HepG2 (cell line): ENCODE results near the gene LRRC28. TPM values are rescaled to one million over a fixed set of nuclear protein-coding genes. Genes with fewer than 3 reads are reported as not detected.

Experiments
- ATF1 ChIP-seq: IDR thresholded peaks from 2 replicates; pipeline ENCODE4 v1.6.1; 2016; ENCODE audit warnings: mild to moderate bottlenecking, control low read depth
- ATF2 ChIP-seq: sonication (generic); formaldehyde crosslinking; IDR thresholded peaks from 2 replicates; pipeline ENCODE4 v1.4.0; 2020; ENCODE audit warnings: missing genetic modification reagents
- FOXC1 ChIP-seq: sonication (generic); formaldehyde crosslinking; IDR thresholded peaks from 2 replicates; pipeline ENCODE4 v1.8.0; 2022; ENCODE audit warnings: mild to moderate bottlenecking, missing genetic modification reagents, borderline replicate concordance
- FOXJ3 ChIP-seq: sonication (generic); formaldehyde crosslinking; IDR thresholded peaks from 2 replicates; pipeline ENCODE4 v1.4.0; 2020; ENCODE audit warnings: missing genetic modification reagents, mild to moderate bottlenecking, borderline replicate concordance
- KLF16 ChIP-seq, 2 experiments: sonication (generic) in 1 of 2; formaldehyde crosslinking in 1 of 2; IDR thresholded peaks; 2 replicates each; pipeline versions ENCODE4 v1.6.1 to v1.8.0; 2016 to 2023; ENCODE audit warnings: missing genetic modification reagents in 2 of 2, missing compliant biosample characterization in 1 of 2
- MED1 ChIP-seq: sonication (generic); formaldehyde crosslinking; IDR thresholded peaks from 2 replicates; pipeline ENCODE4 v1.4.0; 2020; ENCODE audit warnings: missing genetic modification reagents
- NR2F1 ChIP-seq, 2 experiments: fragments of 450-650 bp in 1 of 2; formaldehyde crosslinking in 1 of 2; IDR thresholded peaks; 2 replicates each; pipeline versions ENCODE4 v1.5.0 to v1.6.1; 2016 to 2020; ENCODE audit warnings: mild to moderate bottlenecking in 1 of 2, missing compliant biosample characterization in 1 of 2, missing genetic modification reagents in 1 of 2, moderate library complexity in 1 of 2
- PITX1 ChIP-seq: sonication (generic); formaldehyde crosslinking; IDR thresholded peaks from 2 replicates; pipeline ENCODE4 v1.5.1; 2020; ENCODE audit warnings: mild to moderate bottlenecking, missing genetic modification reagents
- PPARG ChIP-seq: conservative IDR thresholded peaks from 2 replicates; pipeline ENCODE4 v1.6.1; 2016; ENCODE audit warnings: missing biosample characterization, missing genetic modification reagents
- PRMT3 ChIP-seq: sonication (generic); formaldehyde crosslinking; IDR thresholded peaks from 2 replicates; pipeline ENCODE4 v1.8.1; 2022; ENCODE audit warnings: low read depth, mild to moderate bottlenecking, moderate library complexity, missing genetic modification reagents, borderline replicate concordance
- TCF7L2 ChIP-seq: IDR thresholded peaks from 2 replicates; pipeline ENCODE4 v1.6.1; 2011; ENCODE audit warnings: mild to moderate bottlenecking, low read depth, low read length, moderate library complexity
- TOE1 ChIP-seq: sonication (generic); formaldehyde crosslinking; IDR thresholded peaks from 2 replicates; pipeline ENCODE4 v1.4.0; 2020; ENCODE audit warnings: mild to moderate bottlenecking, missing genetic modification reagents
- TRIM22 ChIP-seq: fragments of 450-650 bp; IDR thresholded peaks from 2 replicates; pipeline ENCODE4 v1.6.1; 2017
- ZBTB7B ChIP-seq: sonication (generic); formaldehyde crosslinking; IDR thresholded peaks from 2 replicates; pipeline ENCODE4 v1.4.0; 2020; ENCODE audit warnings: missing genetic modification reagents
- ZKSCAN8 ChIP-seq: IDR thresholded peaks from 2 replicates; pipeline ENCODE4 v1.6.1; 2016; ENCODE audit warnings: borderline replicate concordance, missing genetic modification reagents, missing compliant biosample characterization
- ZNF253 ChIP-seq: sonication (generic); formaldehyde crosslinking; IDR thresholded peaks from 2 replicates; pipeline ENCODE4 v1.8.0; 2022; ENCODE audit warnings: mild to moderate bottlenecking, missing genetic modification reagents, borderline replicate concordance
- ZNF292 ChIP-seq: sonication (generic); formaldehyde crosslinking; IDR thresholded peaks from 2 replicates; pipeline ENCODE4 v1.8.1; 2022; ENCODE audit warnings: mild to moderate bottlenecking, low read depth, missing genetic modification reagents, borderline replicate concordance
- ZNF331 ChIP-seq: sonication (generic); formaldehyde crosslinking; IDR thresholded peaks from 2 replicates; pipeline ENCODE4 v1.4.0; 2020; ENCODE audit warnings: missing genetic modification reagents
- ZNF484 ChIP-seq: sonication (generic); formaldehyde crosslinking; IDR thresholded peaks from 2 replicates; pipeline ENCODE4 v1.5.1; 2020; ENCODE audit warnings: mild to moderate bottlenecking, low read depth, missing genetic modification reagents, borderline replicate concordance
- ZNF574 ChIP-seq: sonication (generic); formaldehyde crosslinking; IDR thresholded peaks from 2 replicates; pipeline ENCODE4 v1.4.0; 2020; ENCODE audit warnings: missing genetic modification reagents
- ZNF644 ChIP-seq: IDR thresholded peaks from 2 replicates; pipeline ENCODE4 v1.6.1; 2016; ENCODE audit warnings: low read depth
- ZNF781 ChIP-seq: sonication (generic); formaldehyde crosslinking; IDR thresholded peaks from 2 replicates; pipeline ENCODE4 v1.5.1; 2020; ENCODE audit warnings: borderline replicate concordance, mild to moderate bottlenecking, missing genetic modification reagents; ENCODE audit errors: not compliant biosample characterization
- ZNF878 ChIP-seq: sonication (generic); formaldehyde crosslinking; IDR thresholded peaks from 2 replicates; pipeline ENCODE4 v1.8.1; 2023; ENCODE audit warnings: mild to moderate bottlenecking, missing genetic modification reagents, moderate library complexity
- polyA plus RNA-seq, 8 experiments: library from polyadenylated mRNA; depleted of rRNA in 3 of 8; stranded (reverse) in 7 of 8; unstranded in 1 of 8; fragments of >200 nt; fragmentation: Illumina TruSeq in 4 of 8; extraction: Trizol in 4 of 8; gene quantifications; 2 replicates each; pipeline versions ENCODE4 v1.2.1 to v1.2.3, GENCODE V29; 2011 to 2016; ENCODE audit warnings: low read depth in 4 of 8, missing spikeins in 1 of 8, mixed read lengths in 1 of 8; ENCODE audit not compliant: insufficient read depth in 1 of 8
- total RNA-seq, 5 experiments: library from RNA; depleted of rRNA; stranded (reverse); fragments of >200 nt; fragmentation: Illumina TruSeq; extraction: Trizol; gene quantifications; 2 replicates each; pipeline ENCODE4 v1.2.3, GENCODE V29; 2016; ENCODE audit warnings: low read depth in 1 of 5

Gene LRRC28
- total and polyA plus RNA-seq, 2 of the 13 experiments (the other 11 are each of a cell fraction or from before 2014, with no cell fraction given), result 17.5 to 21.3 TPM

DNA sequence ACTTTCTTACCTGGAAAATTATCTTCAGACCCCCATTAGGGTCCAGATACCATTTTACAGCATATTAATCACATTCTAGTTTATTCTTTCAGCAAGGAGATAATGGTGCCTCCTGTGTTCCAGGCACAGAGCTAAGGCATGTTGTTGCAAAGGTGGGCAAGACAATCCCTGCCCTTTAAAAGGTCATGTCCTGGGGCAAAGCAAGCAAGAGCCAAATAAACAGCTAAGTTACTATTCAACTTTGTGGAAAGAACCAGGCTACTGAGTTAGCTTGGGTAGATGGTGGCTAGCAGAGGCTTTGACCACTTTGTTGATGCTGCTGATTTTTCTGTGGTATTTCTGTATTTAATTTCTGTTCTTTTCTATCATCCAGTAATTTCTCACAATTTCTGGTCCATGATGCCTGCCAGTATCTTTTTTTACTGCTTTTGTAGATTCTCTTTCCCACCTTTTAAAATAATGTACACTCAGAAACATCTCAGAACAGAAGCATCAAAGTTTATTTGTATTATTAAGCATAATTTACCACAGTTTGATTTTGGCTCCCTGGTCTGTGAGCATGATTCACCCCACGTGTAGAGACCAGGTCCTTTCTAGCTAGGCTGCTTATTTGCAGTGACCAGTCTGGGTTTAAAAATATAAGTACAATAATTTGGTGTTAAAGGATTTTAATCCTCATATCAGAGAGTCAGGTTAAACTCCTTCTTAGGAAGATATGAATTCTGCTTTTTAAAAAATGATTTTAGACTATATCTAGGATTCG is 71.5 kb downstream of the LRRC28 start (continued):
- TF ChIP-seq ZNF253 (CRISPR knock-in tag), result no peak
- TF ChIP-seq TRIM22, result no peak
- TF ChIP-seq TCF7L2, result no peak
- TF ChIP-seq ATF1 (CRISPR knock-in tag), result no peak
- peak; percentile 58; the same call in 1 of the 2 replicates for TF ChIP-seq PITX1 (CRISPR knock-in tag)
- no peak for TF ChIP-seq ZNF878 (CRISPR knock-in tag)
- TF ChIP-seq ZKSCAN8 (CRISPR knock-in tag), result 0 out of 2 replicates have a peak, but pooled peaks have one; percentile 25
- TF ChIP-seq PRMT3 (CRISPR knock-in tag), result no peak
- TF ChIP-seq PPARG, result peak; percentile 58; the same call in 1 of the 2 replicates
- TF ChIP-seq ZNF484 (CRISPR knock-in tag), result no peak
- TF ChIP-seq FOXC1 (CRISPR knock-in tag), result no peak
- peak; percentile 56; the same call in 1 of the 2 replicates for TF ChIP-seq ZNF331
- TF ChIP-seq ZNF781 (CRISPR knock-in tag), result peak; percentile 34
- peak; percentile 68; the same call in 1 of the 2 replicates for TF ChIP-seq FOXJ3 (CRISPR knock-in tag)
- TF ChIP-seq ZNF574 (CRISPR knock-in tag), result 0 out of 2 replicates have a peak, but pooled peaks have one; percentile 27
- peak; percentile 57; the same call in 1 of the 2 replicates for TF ChIP-seq ATF2
- TF ChIP-seq NR2F1 (CRISPR knock-in tag; IDR thresholded peaks at IDR 0.05), result peak in 1 of 2 experiments; percentile 84; a peak in 1 of 4 replicates
- peak; percentile 66; the same call in 1 of the 2 replicates for TF ChIP-seq ZBTB7B (CRISPR knock-in tag)
- TF ChIP-seq KLF16 (CRISPR knock-in tag; IDR thresholded peaks at IDR 0.05), result no peak
- peak; percentile 90 for TF ChIP-seq ZNF644 (CRISPR knock-in tag)
- TF ChIP-seq ZNF292 (CRISPR knock-in tag), result 0 out of 2 replicates have a peak, but pooled peaks have one; percentile 49
- TF ChIP-seq MED1 (CRISPR knock-in tag), result peak; percentile 47; the same call in 1 of the 2 replicates
- TF ChIP-seq TOE1 (CRISPR knock-in tag), result no peak
